ENCODE data around the gene NADK. TPM values are rescaled to one million over a fixed set of nuclear protein-coding genes. Genes with fewer than 3 reads are reported as not detected.

NADK gene, protein sequence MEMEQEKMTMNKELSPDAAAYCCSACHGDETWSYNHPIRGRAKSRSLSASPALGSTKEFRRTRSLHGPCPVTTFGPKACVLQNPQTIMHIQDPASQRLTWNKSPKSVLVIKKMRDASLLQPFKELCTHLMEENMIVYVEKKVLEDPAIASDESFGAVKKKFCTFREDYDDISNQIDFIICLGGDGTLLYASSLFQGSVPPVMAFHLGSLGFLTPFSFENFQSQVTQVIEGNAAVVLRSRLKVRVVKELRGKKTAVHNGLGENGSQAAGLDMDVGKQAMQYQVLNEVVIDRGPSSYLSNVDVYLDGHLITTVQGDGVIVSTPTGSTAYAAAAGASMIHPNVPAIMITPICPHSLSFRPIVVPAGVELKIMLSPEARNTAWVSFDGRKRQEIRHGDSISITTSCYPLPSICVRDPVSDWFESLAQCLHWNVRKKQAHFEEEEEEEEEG
- 100 to 1,000 TPM in 1 of 2 donors, 10 to 100 TPM in 1; 53.2 to 121 TPM for total RNA-seq
- 100 to 1,000 TPM in 1 of 2 donors, 10 to 100 TPM in 1; 56.0 to 144 TPM for polyA plus RNA-seq
- long read RNA-seq, donor 1, transcript NADK-201 (12 exons, 3,235 nt) = major isoform, 12 of 16 reads
- long read RNA-seq, donor 1, partial matches to known transcripts = 0 of 16 reads
- long read RNA-seq, donor 1, other reads (novel, unspliced or antisense) = 0 of 16 reads
- long read RNA-seq, donor 2, partial matches to known transcripts = 0 of 4 reads
- long read RNA-seq, donor 2, other reads (novel, unspliced or antisense) = 0 of 4 reads
- long read RNA-seq, donor 3, transcript NADK-201 (12 exons, 3,235 nt) = major isoform, 6 of 7 reads
- long read RNA-seq, donor 3, partial matches to known transcripts = 0 of 7 reads
- long read RNA-seq, donor 3, other reads (novel, unspliced or antisense) = 0 of 7 reads
- long read RNA-seq, donor 4, partial matches to known transcripts = 0 of 5 reads
- long read RNA-seq, donor 4, other reads (novel, unspliced or antisense) = 0 of 5 reads
- long read RNA-seq, donor 5, transcript NADK-206 (3 exons, 722 nt) = minor isoform, 5 of 15 reads
- long read RNA-seq, donor 5, transcript NADK-201 (12 exons, 3,235 nt) = major isoform, 10 of 15 reads
- long read RNA-seq, donor 5, partial matches to known transcripts = 0 of 15 reads
- long read RNA-seq, donor 5, other reads (novel, unspliced or antisense) = 0 of 15 reads

DNA sequence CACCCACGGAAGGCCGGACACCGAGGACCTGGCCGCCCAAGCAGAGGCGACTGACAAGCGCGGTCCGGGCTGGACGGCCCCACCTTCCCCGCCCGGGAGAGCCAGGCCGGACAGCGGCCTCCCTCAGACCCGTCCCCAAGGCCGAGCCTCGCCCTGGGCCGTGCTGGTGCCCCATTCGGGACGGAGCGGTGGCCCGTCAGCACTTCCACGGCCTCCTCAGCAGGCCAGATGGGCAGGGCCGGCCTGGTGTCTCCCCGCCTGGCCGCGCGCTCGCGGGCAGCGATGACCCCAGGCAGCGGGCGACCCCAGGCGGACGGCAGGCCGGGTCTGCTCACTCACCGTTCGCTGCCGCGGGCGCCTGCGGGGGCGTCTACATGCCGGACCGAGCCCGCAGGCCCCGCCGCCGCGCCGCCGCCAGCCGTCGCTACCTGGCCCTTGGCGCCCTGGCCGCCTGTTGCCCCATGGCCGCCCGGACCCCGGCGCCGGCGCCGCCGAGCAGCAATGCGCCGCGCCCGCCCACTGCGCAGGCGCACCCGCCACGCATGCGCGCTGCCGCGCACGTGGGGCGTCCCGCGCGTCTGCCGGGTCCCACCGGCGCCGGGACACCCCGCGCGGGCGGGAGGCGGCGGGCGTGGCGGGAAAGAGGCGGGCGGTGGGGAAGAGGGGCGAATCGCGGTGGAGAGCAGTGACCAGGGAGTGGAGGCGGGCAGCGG is at the start of gene NADK:
TSS of gene NADK (minus strand) at position 521 of the 713 bp plus-strand sequence. CDS start 13,064 bp downstream, outside the sequence.
- H3K4me3 ChIP-seq = peak within 1 kb of the TSS; percentile 97
- H3K9me3 ChIP-seq (ENCODE audit: control insufficient read depth in 4 of 4, insufficient read depth in 3 of 4, low read length in 3 of 4) = no peaks in the 10 kb centered on the region
- peak; percentile 50 to 67 (median 61) for DNase-seq
- peak; percentile 15 for ATAC-seq (ENCODE audit: insufficient read depth, low FRiP score)
- H3K27me3 ChIP-seq (ENCODE audit: control insufficient read depth in 3 of 3, insufficient read depth in 3 of 3, low read length in 2 of 3) = no peaks in the 10 kb centered on the region
- WGBS, 2 donors = 0% methylated on average over 52 to 99 of the region's 99 CpGs
- H3K27ac ChIP-seq (ENCODE audit: low read depth in 1 of 2, low read length in 1 of 2) = peak within 1 kb of the TSS; percentile 93 to 95
- TF ChIP-seq, protein P1, sequence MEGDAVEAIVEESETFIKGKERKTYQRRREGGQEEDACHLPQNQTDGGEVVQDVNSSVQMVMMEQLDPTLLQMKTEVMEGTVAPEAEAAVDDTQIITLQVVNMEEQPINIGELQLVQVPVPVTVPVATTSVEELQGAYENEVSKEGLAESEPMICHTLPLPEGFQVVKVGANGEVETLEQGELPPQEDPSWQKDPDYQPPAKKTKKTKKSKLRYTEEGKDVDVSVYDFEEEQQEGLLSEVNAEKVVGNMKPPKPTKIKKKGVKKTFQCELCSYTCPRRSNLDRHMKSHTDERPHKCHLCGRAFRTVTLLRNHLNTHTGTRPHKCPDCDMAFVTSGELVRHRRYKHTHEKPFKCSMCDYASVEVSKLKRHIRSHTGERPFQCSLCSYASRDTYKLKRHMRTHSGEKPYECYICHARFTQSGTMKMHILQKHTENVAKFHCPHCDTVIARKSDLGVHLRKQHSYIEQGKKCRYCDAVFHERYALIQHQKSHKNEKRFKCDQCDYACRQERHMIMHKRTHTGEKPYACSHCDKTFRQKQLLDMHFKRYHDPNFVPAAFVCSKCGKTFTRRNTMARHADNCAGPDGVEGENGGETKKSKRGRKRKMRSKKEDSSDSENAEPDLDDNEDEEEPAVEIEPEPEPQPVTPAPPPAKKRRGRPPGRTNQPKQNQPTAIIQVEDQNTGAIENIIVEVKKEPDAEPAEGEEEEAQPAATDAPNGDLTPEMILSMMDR (IDR thresholded peaks at IDR 0.05; ENCODE audit: control extremely low read depth, extremely low read depth) = no peak
- peaks cover 12 to 47% (median 22%) of the 10 kb centered on the region in 5 donors for H3K4me1 ChIP-seq (ENCODE audit: control insufficient read depth in 5 of 5, insufficient read depth in 5 of 5, low read length in 5 of 5)
- H3K36me3 ChIP-seq (ENCODE audit: control insufficient read depth in 4 of 4, insufficient read depth in 4 of 4, low read length in 4 of 4) = no peaks in the 10 kb centered on the region
- peak within 1 kb of the TSS in 1 of 2 donors; percentile 42 for H3K9ac ChIP-seq (ENCODE audit: insufficient read depth in 1 of 2, low read length in 2 of 2)

- TF ChIP-seq, protein P1 (IDR thresholded peaks at IDR 0.05; ENCODE audit: control extremely low read depth, extremely low read depth) = no peak
- H3K4me1 ChIP-seq (ENCODE audit: control insufficient read depth in 5 of 5, insufficient read depth in 5 of 5, low read length in 5 of 5) = peaks cover 0 to 23% (median 5%) of the 10 kb centered on the region in 5 donors
- H3K4me3 ChIP-seq = no peak overlapping the region
- peak overlapping the region in 1 of 2 donors; percentile 31 for H3K27ac ChIP-seq (ENCODE audit: low read depth in 1 of 2, low read length in 1 of 2)
- peaks cover 3 to 18% (median 6%) of the 10 kb centered on the region in 4 donors for H3K36me3 ChIP-seq (ENCODE audit: control insufficient read depth in 4 of 4, insufficient read depth in 4 of 4, low read length in 4 of 4)
- H3K9me3 ChIP-seq (ENCODE audit: control insufficient read depth in 4 of 4, insufficient read depth in 3 of 4, low read length in 3 of 4) = no peaks in the 10 kb centered on the region
- WGBS, 2 donors = 72 to 84% methylated on average over 14 of the region's 14 CpGs
- H3K9ac ChIP-seq (ENCODE audit: insufficient read depth in 1 of 2, low read length in 2 of 2) = no peak overlapping the region
- DNase-seq = peak; percentile 46 to 79 (median 66)
- no peak for ATAC-seq (ENCODE audit: insufficient read depth, low FRiP score)
- H3K27me3 ChIP-seq (ENCODE audit: control insufficient read depth in 3 of 3, insufficient read depth in 3 of 3, low read length in 2 of 3) = no peaks in the 10 kb centered on the region
Observed at GRCh38 chr1:1827089-1827848, 49.0 kb upstream of the NADK start.
